Measurements from ENCODE around the gene DNMT3L.

- TF ChIP-seq CTCF (IDR thresholded peaks at IDR 0.05) (no peak), POLR2A (IDR thresholded peaks at IDR 0.05) (no peak)
Observed at GRCh38 chr21:44285138-44285992, 23.7 kb upstream of the DNMT3L start, which contains the start of gene AIRE.

Data from Peyer's patch (tissue), 4 donors.